Activated naive CD4-positive, alpha-beta T cell treated with anti-CD3 and anti-CD28 coated beads for 36 hours (primary cell): ENCODE results near the gene ADH4. TPM values are rescaled to one million over a fixed set of nuclear protein-coding genes. Genes with fewer than 3 reads are reported as not detected.

Experiments
- CTCF ChIA-PET: fragments of 350-600 bp; sonication (Branson Sonifier 250); formaldehyde crosslinking; loops from one replicate; lab custom pipeline; 2021; ENCODE audit warnings: antibody characterized with exemption; lab: Charles Lee
- DNase-seq: peaks from one replicate; pipeline ENCODE4 v3.0.0-alpha.2; 2020
- H3K27ac Mint-ChIP-seq: one replicate; pipeline ENCODE4 v1.8.0; 2021; ENCODE audit warnings: mild to moderate bottlenecking, mixed read lengths
- H3K27me3 Mint-ChIP-seq: one replicate; pipeline ENCODE4 v1.8.0; 2021; ENCODE audit warnings: low read depth, mixed read lengths
- H3K36me3 Mint-ChIP-seq: one replicate; pipeline ENCODE4 v1.8.0; 2021; ENCODE audit warnings: low read depth, mixed read lengths
- H3K4me1 Mint-ChIP-seq: one replicate; pipeline ENCODE4 v1.8.0; 2021; ENCODE audit warnings: low read depth, mixed read lengths
- H3K4me3 Mint-ChIP-seq: one replicate; pipeline ENCODE4 v1.8.0; 2021; ENCODE audit warnings: mild to moderate bottlenecking, moderate library complexity, mixed read lengths
- H3K9me3 Mint-ChIP-seq: one replicate; pipeline ENCODE4 v1.8.0; 2021; ENCODE audit warnings: mixed read lengths
- intact Hi-C: fragments of 100-400 bp; cut with micrococcal nuclease; formaldehyde crosslinking; loops from one replicate; pipeline ENCODE4 v1.15.1; 2023
- total RNA-seq, 2 experiments: library from RNA; stranded (reverse); gene quantifications; one replicate each; pipeline ENCODE4 v1.2.3, GENCODE V29; 2021

ADH4 gene
- total RNA-seq, 2 experiments from 2014 or later = not detected

DNA sequence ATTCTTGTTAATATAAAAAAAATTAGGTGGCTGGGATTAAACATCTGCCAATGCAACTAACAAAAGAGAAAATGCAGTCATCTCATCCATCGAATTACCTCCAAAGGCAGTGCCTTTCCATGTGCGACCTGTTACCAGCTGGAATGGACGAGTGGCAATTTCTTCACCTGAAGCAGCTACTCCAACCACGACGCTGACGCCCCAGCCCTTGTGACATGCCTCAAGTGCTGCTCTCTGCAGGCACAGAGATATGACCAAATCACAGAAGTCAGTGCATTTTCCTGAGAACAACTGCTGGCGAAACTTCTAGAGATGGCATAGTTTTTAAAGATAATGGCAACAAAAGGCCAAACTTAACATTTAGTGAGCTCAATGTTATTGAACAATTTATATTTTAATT lies 69.3 kb downstream of the ADH4 start:
- H3K4me1 Mint-ChIP-seq = no peaks in the 10 kb centered on the region
- no peak for DNase-seq
- H3K27ac Mint-ChIP-seq = no peak overlapping the region
- H3K9me3 Mint-ChIP-seq = no peaks in the 10 kb centered on the region
- intact Hi-C loops = no loop called here
- no peaks in the 10 kb centered on the region for H3K27me3 Mint-ChIP-seq
- peaks cover 40% of the 10 kb centered on the region for H3K36me3 Mint-ChIP-seq
- CTCF ChIA-PET = interaction anchor here (3.5 kb wide), 1 partner anchor 80 kb away, joined by 10 read pairs; the partner anchor contains the start of gene METAP1
- H3K4me3 Mint-ChIP-seq = no peak overlapping the region

Other genes with a start within 250 kb of the ADH4 start
- gene EIF4E, start 215.2 kb downstream of the ADH4 start, total RNA-seq = 100 to 1,000 TPM; 104 to 116 TPM
- 10 to 100 TPM; 65.6 to 70.1 TPM for gene METAP1, start 148.6 kb downstream of the ADH4 start, total RNA-seq
- gene ADH5, start 55.5 kb downstream of the ADH4 start, total RNA-seq = 10 to 100 TPM; 94.3 to 99.9 TPM
- not detected for gene ADH6, start 74.9 kb upstream of the ADH4 start, total RNA-seq
- gene ADH1A, start 146.7 kb upstream of the ADH4 start, total RNA-seq = not detected
- gene ADH1B, start 177.1 kb upstream of the ADH4 start, total RNA-seq = not detected
- not detected for gene ADH1C, start 208.4 kb upstream of the ADH4 start, total RNA-seq